ENCODE results near the gene POLR1E. TPM values are rescaled to one million over a fixed set of nuclear protein-coding genes. Genes with fewer than 3 reads are reported as not detected.

POLR1E gene, protein sequence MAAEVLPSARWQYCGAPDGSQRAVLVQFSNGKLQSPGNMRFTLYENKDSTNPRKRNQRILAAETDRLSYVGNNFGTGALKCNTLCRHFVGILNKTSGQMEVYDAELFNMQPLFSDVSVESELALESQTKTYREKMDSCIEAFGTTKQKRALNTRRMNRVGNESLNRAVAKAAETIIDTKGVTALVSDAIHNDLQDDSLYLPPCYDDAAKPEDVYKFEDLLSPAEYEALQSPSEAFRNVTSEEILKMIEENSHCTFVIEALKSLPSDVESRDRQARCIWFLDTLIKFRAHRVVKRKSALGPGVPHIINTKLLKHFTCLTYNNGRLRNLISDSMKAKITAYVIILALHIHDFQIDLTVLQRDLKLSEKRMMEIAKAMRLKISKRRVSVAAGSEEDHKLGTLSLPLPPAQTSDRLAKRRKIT
- total RNA-seq (2014; rRNA removed; shearing (Covaris generic)), result 40.6 and 41.9 TPM in 2 replicates

DNA sequence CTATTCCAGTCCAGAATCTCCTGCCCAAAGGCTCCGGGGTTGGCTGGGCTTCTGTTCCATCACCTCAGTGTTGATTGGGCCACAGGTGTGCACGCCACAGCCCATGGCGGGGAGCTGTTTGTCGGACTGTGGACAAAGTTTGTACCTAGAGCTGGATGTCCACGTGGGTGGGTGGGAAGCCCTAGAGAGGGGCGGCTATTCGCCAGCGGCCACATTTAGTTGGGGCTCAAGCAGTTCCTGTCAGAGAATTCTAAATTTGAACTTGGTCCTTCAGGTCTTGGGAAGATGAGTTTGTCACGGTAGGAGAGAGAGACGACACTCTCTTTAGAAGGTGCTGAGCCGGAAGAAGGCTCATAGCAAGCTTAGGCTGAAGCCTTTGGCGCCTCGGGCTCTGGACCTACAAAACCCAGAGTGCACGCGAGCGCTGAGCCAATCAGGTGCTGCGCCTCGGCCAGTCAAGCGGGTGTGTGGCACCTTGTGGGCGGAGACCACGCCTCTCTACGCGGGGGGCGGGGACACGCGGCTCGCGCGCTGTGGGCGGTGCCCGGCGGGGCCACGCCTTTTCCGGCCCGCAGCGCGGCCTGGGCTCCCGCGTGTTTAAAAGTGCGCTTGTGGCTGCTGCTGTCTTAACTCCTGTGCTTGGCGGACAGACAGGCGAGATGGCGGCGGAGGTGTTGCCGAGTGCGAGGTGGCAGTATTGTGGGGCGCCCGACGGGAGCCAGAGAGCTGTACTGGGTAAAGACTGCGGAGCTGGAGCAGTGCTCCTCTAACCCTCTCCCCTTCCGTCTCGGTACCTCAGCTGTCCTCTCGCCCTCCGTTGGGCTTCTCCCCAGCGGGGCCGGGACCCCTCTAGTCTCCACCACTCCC lies at the start of gene POLR1E:
POLR1E (plus strand) TSS at position 560 of the 867 bp plus-strand sequence; CDS start at position 660, 100 bp downstream.
- Histone ChIP-seq H3K27me3 (no peaks in the 10 kb centered on the region), H3K27ac (peak within 1 kb of the TSS; percentile 50), H3K9me3 (replicated peaks) (no peaks in the 10 kb centered on the region), H3K4me1 (peaks cover 10% of the 10 kb centered on the region), H3K4me3 (peak within 1 kb of the TSS; percentile 76), H3K36me3 (peaks cover 9% of the 10 kb centered on the region; the same call in 1 of the 2 replicates)
- peak; percentile 92 to 94 for DNase-seq

GRCh38 chr9:37436540-37436939 lies 49.2 kb upstream of the POLR1E start:
- Histone ChIP-seq H3K4me1 (no peaks in the 10 kb centered on the region), H3K9me3 (replicated peaks) (no peaks in the 10 kb centered on the region), H3K27ac (no peak overlapping the region), H3K4me3 (no peak overlapping the region), H3K36me3 (peaks cover 67% of the 10 kb centered on the region), H3K27me3 (no peaks in the 10 kb centered on the region)
- DNase-seq, result no peak

GRCh38 chr9:37437010-37437409 lies 48.7 kb upstream of the POLR1E start:
- H3K4me1 ChIP-seq, result no peaks in the 10 kb centered on the region
- H3K36me3 ChIP-seq, result peaks cover 72% of the 10 kb centered on the region
- H3K27ac ChIP-seq, result no peak overlapping the region
- no peak for DNase-seq
- H3K4me3 ChIP-seq, result no peak overlapping the region
- H3K9me3 ChIP-seq (replicated peaks), result no peaks in the 10 kb centered on the region
- no peaks in the 10 kb centered on the region for H3K27me3 ChIP-seq

DNA sequence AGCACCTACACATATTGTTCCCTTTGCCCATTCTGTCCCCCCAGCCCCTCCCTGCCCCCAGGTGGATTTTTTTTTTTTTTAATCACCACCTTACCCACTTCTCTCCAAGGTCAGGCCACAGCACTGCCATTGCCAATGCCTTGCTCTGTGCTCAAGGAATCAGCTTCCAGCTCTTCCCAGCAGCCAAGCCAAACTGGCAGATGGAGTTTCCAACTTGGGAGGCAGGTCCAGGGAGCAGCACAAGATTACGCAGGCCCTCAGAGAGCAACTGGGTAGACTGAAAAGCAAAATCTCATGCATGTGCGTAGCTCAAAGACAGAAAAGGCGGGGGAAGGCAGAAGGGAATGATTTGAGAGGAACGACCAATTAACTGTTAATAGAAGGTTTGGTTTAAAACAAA lies 48.1 kb upstream of the POLR1E start:
- Histone ChIP-seq H3K27me3 (no peaks in the 10 kb centered on the region), H3K27ac (no peak overlapping the region), H3K36me3 (peaks cover 76% of the 10 kb centered on the region), H3K4me3 (no peak overlapping the region), H3K9me3 (replicated peaks) (no peaks in the 10 kb centered on the region), H3K4me1 (no peaks in the 10 kb centered on the region)
- no peak for DNase-seq

GRCh38 chr9:37438359-37438758 lies 47.4 kb upstream of the POLR1E start:
- Histone ChIP-seq H3K36me3 (peaks cover 76% of the 10 kb centered on the region), H3K4me3 (no peak overlapping the region), H3K27me3 (no peaks in the 10 kb centered on the region), H3K4me1 (no peaks in the 10 kb centered on the region), H3K9me3 (replicated peaks) (no peaks in the 10 kb centered on the region), H3K27ac (no peak overlapping the region)
- no peak for DNase-seq

- Histone ChIP-seq H3K36me3 (peaks cover 52% of the 10 kb centered on the region), H3K27ac (no peak overlapping the region), H3K27me3 (no peaks in the 10 kb centered on the region), H3K4me3 (no peak overlapping the region), H3K9me3 (replicated peaks) (no peaks in the 10 kb centered on the region), H3K4me1 (no peaks in the 10 kb centered on the region)
- no peak for DNase-seq
Observed at GRCh38 chr9:37441776-37442370, 43.9 kb upstream of the POLR1E start.

DNA sequence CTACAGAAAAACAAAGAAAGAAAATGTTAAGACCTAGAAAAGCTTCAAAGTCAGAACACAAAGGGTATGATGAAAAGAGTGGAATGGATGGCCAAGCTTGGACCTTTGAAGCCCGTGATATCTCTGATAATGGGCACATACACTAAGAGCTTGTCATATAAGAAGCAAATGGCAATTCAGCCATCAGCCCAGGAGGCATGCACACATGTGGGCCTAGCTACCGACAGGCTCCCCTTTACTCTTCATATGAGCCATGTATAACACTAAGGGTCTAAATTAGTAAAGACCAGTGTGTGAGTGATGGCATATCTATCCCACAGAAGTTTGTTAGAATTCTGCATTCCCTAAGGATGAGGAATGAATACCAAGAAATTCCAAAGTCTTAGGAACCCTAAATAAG lies 43.2 kb upstream of the POLR1E start:
- Histone ChIP-seq H3K4me1 (no peaks in the 10 kb centered on the region), H3K4me3 (no peak overlapping the region), H3K9me3 (replicated peaks) (no peaks in the 10 kb centered on the region), H3K27me3 (no peaks in the 10 kb centered on the region), H3K27ac (no peak overlapping the region), H3K36me3 (peaks cover 46% of the 10 kb centered on the region)
- DNase-seq, result no peak

DNA sequence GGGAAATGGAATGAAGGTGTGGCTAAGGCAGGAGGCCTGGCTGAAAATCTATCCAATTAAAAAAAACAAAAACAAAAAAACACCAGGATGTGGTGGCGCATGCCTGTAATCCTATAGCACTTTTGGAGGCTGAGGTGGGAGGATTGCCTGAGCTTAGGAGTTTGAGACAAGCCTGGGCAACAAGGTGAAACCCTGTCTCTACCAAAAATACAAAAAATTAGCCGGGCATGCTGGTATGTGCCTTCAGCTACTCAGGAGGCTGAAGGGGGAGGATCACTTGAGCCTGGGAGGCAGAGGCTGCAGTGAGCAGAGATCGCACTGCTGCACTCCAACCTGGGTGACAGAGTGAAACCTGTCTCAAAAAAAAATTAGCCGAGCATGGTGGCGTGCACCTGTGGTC lies 42.2 kb upstream of the POLR1E start:
- Histone ChIP-seq H3K9me3 (replicated peaks) (no peaks in the 10 kb centered on the region), H3K4me3 (no peak overlapping the region), H3K36me3 (peaks cover 37% of the 10 kb centered on the region), H3K27ac (no peak overlapping the region), H3K27me3 (no peaks in the 10 kb centered on the region), H3K4me1 (no peaks in the 10 kb centered on the region)
- no peak for DNase-seq

- no peak for DNase-seq
- Histone ChIP-seq H3K4me3 (no peak overlapping the region), H3K4me1 (no peaks in the 10 kb centered on the region), H3K27ac (no peak overlapping the region), H3K27me3 (no peaks in the 10 kb centered on the region), H3K36me3 (peaks cover 25% of the 10 kb centered on the region), H3K9me3 (replicated peaks) (no peaks in the 10 kb centered on the region)
Observed at GRCh38 chr9:37444890-37445289, 40.9 kb upstream of the POLR1E start.

DNA sequence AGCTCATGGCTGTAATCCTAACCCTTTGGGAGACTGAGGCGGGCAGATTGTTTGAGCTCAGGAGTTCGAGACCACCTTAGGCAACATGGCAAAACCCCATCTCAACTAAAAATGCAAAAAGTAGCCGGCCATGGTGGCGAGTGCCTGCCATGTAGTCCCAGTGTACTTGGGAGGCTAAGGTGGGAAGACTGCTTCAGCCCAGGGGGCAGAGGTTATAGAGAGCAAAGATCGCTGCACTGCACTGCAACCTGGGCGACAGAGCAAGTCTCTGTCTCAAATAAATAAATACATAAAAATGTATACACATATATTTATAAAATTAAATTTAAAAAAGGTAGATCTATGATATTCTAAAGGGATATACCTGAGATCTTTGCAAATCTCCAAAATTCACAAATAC lies 39.9 kb upstream of the POLR1E start:
- no peaks in the 10 kb centered on the region for H3K27me3 ChIP-seq

GRCh38 chr9:37446401-37446800 lies 39.3 kb upstream of the POLR1E start:
- Histone ChIP-seq H3K9me3 (replicated peaks) (no peaks in the 10 kb centered on the region), H3K4me1 (no peaks in the 10 kb centered on the region), H3K27me3 (no peaks in the 10 kb centered on the region), H3K4me3 (no peak overlapping the region), H3K27ac (no peak overlapping the region), H3K36me3 (peaks cover 10% of the 10 kb centered on the region)
- DNase-seq, result no peak

More for the DNA sequence above, 39.9 kb upstream of the POLR1E start:
- H3K9me3 ChIP-seq (replicated peaks), result no peaks in the 10 kb centered on the region
- H3K27ac ChIP-seq, result no peak overlapping the region
- DNase-seq, result no peak
- peaks cover 16% of the 10 kb centered on the region for H3K36me3 ChIP-seq
- no peak overlapping the region for H3K4me3 ChIP-seq
- H3K4me1 ChIP-seq, result no peaks in the 10 kb centered on the region

DNA sequence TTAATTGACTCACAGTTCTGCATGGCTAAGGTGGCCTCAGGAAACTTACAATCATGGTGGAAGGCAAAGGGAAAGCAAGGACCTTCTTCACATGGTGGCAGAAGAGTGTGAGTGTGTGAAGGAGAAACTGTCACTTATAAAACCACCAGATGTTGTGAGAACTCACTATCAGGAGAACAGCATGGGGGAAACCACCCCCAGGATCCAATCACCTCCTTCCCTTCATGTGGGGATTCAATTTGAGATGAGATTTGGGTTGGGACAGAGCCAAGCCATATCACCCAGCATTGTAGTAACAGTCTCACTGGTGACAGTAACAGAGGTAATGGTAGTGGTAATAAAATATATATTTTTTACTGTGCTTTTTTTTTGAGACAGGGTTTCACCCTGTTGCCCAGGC lies 38.6 kb upstream of the POLR1E start:
- H3K27ac ChIP-seq, result no peak overlapping the region

DNA sequence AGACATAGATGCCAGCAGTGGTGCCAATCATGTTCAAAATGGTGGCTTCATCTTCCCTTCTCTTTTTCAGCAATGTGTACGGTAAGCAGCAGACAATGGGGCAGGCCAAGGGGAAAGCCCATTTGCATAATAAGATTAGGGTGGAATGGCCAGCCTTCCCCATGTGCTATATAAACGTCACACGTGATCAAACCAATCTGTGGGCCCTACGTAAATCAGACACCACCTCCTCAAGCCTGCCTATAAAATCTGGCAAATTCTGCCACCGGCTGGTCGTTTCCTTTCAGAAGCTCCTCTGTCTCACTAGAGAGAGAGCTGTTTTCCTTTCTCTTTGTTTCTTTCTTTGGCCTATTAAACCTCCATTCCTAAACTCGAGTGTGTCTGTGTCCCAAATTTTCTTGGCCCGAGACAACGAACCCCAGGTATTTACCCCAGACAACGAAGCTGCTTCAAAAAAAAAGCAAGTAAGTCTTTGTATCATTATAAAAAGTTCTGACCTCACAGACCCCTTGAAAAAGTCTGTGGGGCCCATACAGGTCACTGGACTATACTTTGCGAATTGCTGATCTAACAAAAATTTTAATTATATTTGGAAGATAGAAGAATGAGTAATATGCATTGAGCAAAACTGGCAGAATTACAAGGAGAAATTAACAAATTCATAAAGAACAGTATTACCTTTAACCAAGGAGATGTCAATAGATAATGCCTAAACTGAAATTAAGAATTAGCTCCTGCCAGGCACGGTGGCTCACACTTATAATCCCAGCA lies 35.7 kb upstream of the POLR1E start:
- H3K4me1 ChIP-seq, result no peaks in the 10 kb centered on the region
- H3K27me3 ChIP-seq, result no peaks in the 10 kb centered on the region
- H3K4me3 ChIP-seq, result no peak overlapping the region
- no peak for DNase-seq
- no peaks in the 10 kb centered on the region; the same call in 1 of the 2 replicates for H3K36me3 ChIP-seq
- H3K27ac ChIP-seq, result no peak overlapping the region
- H3K9me3 ChIP-seq (replicated peaks), result no peaks in the 10 kb centered on the region

More for the DNA sequence above, 38.6 kb upstream of the POLR1E start:
- Histone ChIP-seq H3K36me3 (peaks cover 3% of the 10 kb centered on the region; the same call in 1 of the 2 replicates), H3K9me3 (replicated peaks) (no peaks in the 10 kb centered on the region), H3K27me3 (no peaks in the 10 kb centered on the region), H3K4me3 (no peak overlapping the region), H3K4me1 (no peaks in the 10 kb centered on the region)
- DNase-seq, result no peak

- DNase-seq, result no peak
- Histone ChIP-seq H3K4me1 (no peaks in the 10 kb centered on the region), H3K27ac (no peak overlapping the region), H3K36me3 (no peaks in the 10 kb centered on the region; the same call in 1 of the 2 replicates), H3K9me3 (replicated peaks) (no peaks in the 10 kb centered on the region), H3K4me3 (no peak overlapping the region), H3K27me3 (no peaks in the 10 kb centered on the region)
Observed at GRCh38 chr9:37451628-37452027, 34.1 kb upstream of the POLR1E start.
